Neural crest cell (in vitro differentiated cells): ENCODE measurements around the gene COX7A2L. TPM values are rescaled to one million over a fixed set of nuclear protein-coding genes. Genes with fewer than 3 reads are reported as not detected.
"Not testable (repeated sequence)": the region's sequence is repeated elsewhere in the genome, so short reads cannot be mapped to it uniquely, and the experiment has no call there.

Experiments used
- DNase-seq: peaks from one replicate; pipeline ENCODE4 v3.0.0; 2021; ENCODE audit warnings: low read depth, mixed read lengths, low spot score
- H3K27ac Mint-ChIP-seq: one replicate; pipeline ENCODE4 v1.8.0; 2021; ENCODE audit warnings: mild to moderate bottlenecking, mixed read lengths; ENCODE audit not compliant: unreplicated experiment
- H3K27me3 Mint-ChIP-seq: 2 replicates; pipeline ENCODE4 v1.8.0; 2021; ENCODE audit warnings: low read depth, mild to moderate bottlenecking, mixed read lengths
- H3K36me3 Mint-ChIP-seq: 2 replicates; pipeline ENCODE4 v1.8.0; 2021; ENCODE audit warnings: low read depth, mild to moderate bottlenecking, mixed read lengths
- H3K4me1 Mint-ChIP-seq: 2 replicates; pipeline ENCODE4 v1.8.0; 2021; ENCODE audit warnings: mixed read lengths
- H3K4me3 Mint-ChIP-seq: one replicate; pipeline ENCODE4 v1.8.0; 2021; ENCODE audit warnings: mild to moderate bottlenecking, mixed read lengths
- H3K9me3 Mint-ChIP-seq: 2 replicates; pipeline ENCODE4 v1.8.0; 2021; ENCODE audit warnings: mixed read lengths
- CTCF ChIP-seq: fragments of 200-600 bp; sonication (generic); conservative IDR thresholded peaks from 2 replicates; pipeline ENCODE4 v1.5.0; 2021; ENCODE audit warnings: antibody characterized with exemption, mild to moderate bottlenecking
- total RNA-seq: library from RNA; stranded (reverse); gene quantifications from 2 replicates; pipeline ENCODE4 v1.2.1, GENCODE V29; 2021

COX7A2L gene
- total RNA-seq, 1 donor from 2014 or later, result 94.4 TPM

GRCh38 chr2:42335514-42336104 lies 25.4 kb downstream of the COX7A2L start:
- H3K27me3 Mint-ChIP-seq, result no peaks in the 10 kb centered on the region
- H3K36me3 Mint-ChIP-seq, result peaks cover 40% of the 10 kb centered on the region
- H3K27ac Mint-ChIP-seq, result no peak overlapping the region
- H3K4me1 Mint-ChIP-seq, result peaks cover 5% of the 10 kb centered on the region
- no peak overlapping the region for H3K4me3 Mint-ChIP-seq
- H3K9me3 Mint-ChIP-seq, result peaks cover 5% of the 10 kb centered on the region
- TF ChIP-seq CTCF, result no peak
- no peak for DNase-seq

GRCh38 chr2:42334865-42335264 lies 26.2 kb downstream of the COX7A2L start:
- H3K27me3 Mint-ChIP-seq, H3K27ac Mint-ChIP-seq, H3K4me3 Mint-ChIP-seq, DNase-seq, H3K9me3 Mint-ChIP-seq, H3K4me1 Mint-ChIP-seq: not testable (repeated sequence)
- peaks cover 33% of the 10 kb centered on the region for H3K36me3 Mint-ChIP-seq

GRCh38 chr2:42334220-42334619 lies 26.8 kb downstream of the COX7A2L start:
- DNase-seq, result no peak
- no peak for TF ChIP-seq CTCF
- H3K4me3 Mint-ChIP-seq, result no peak overlapping the region
- no peak overlapping the region for H3K27ac Mint-ChIP-seq
- no peaks in the 10 kb centered on the region for H3K27me3 Mint-ChIP-seq
- peaks cover 31% of the 10 kb centered on the region for H3K36me3 Mint-ChIP-seq
- peaks cover 5% of the 10 kb centered on the region for H3K4me1 Mint-ChIP-seq
- H3K9me3 Mint-ChIP-seq, result peaks cover 5% of the 10 kb centered on the region

- peaks cover 5% of the 10 kb centered on the region for H3K9me3 Mint-ChIP-seq
- H3K27ac Mint-ChIP-seq, result no peak overlapping the region
- H3K27me3 Mint-ChIP-seq, result no peaks in the 10 kb centered on the region
- no peak for DNase-seq
- no peak overlapping the region for H3K4me3 Mint-ChIP-seq
- H3K36me3 Mint-ChIP-seq, result peaks cover 28% of the 10 kb centered on the region
- H3K4me1 Mint-ChIP-seq, result peaks cover 5% of the 10 kb centered on the region
- TF ChIP-seq CTCF, result no peak
Measured at GRCh38 chr2:42333579-42333978, 27.4 kb downstream of the COX7A2L start.

- no peak for TF ChIP-seq CTCF
- H3K27ac Mint-ChIP-seq, result no peak overlapping the region
- peaks cover 20% of the 10 kb centered on the region for H3K36me3 Mint-ChIP-seq
- DNase-seq, result no peak
- peaks cover 5% of the 10 kb centered on the region for H3K4me1 Mint-ChIP-seq
- H3K27me3 Mint-ChIP-seq, result no peaks in the 10 kb centered on the region
- peaks cover 5% of the 10 kb centered on the region for H3K9me3 Mint-ChIP-seq
- H3K4me3 Mint-ChIP-seq, result no peak overlapping the region
Measured at GRCh38 chr2:42332575-42332974, 28.4 kb downstream of the COX7A2L start.

GRCh38 chr2:42331569-42332284 lies 29.3 kb downstream of the COX7A2L start:
- no peak overlapping the region for H3K27ac Mint-ChIP-seq
- DNase-seq, result no peak
- peaks cover 15% of the 10 kb centered on the region for H3K36me3 Mint-ChIP-seq
- H3K4me1 Mint-ChIP-seq, result peaks cover 5% of the 10 kb centered on the region
- no peak for TF ChIP-seq CTCF
- H3K9me3 Mint-ChIP-seq, result no peaks in the 10 kb centered on the region
- H3K27me3 Mint-ChIP-seq, result no peaks in the 10 kb centered on the region
- H3K4me3 Mint-ChIP-seq, result no peak overlapping the region
